Measurements from ENCODE around the gene TAF15. TPM values are rescaled to one million over a fixed set of nuclear protein-coding genes. Genes with fewer than 3 reads are reported as not detected.

The TAF15 gene
- total and polyA plus RNA-seq, 2 of the 13 experiments (the other 11 are each of a cell fraction or from before 2014, with no cell fraction given), result 25.2 to 26.5 TPM

DNA sequence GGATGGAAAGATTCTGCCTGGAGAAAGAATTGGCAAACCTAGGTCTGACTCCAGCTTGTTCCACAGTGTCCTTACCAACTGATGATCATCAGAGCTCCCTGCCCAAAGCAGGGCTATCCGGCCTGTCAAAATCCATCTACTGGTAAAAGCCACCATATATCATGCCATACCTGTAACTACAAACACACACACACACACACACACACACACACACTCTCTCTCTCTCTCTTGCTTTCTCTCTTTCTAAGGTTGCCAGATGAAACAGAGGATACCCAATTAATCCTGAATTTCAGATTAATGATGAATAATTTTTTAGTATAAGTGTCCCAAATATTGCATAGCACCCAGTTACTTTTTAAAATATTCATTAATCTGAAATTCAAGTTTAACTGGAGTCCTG, 12.3 kb upstream of the TAF15 start:
- DNase-seq (ENCODE audit: low spot score), result no peak
- Histone ChIP-seq H3K9me3 (ENCODE audit: low read length) (no peaks in the 10 kb centered on the region), H3K4me3 (replicated peaks in 1 of 3; ENCODE audit: insufficient read depth in 1 of 3, low read depth in 2 of 3, low read length in 3 of 3) (no peak overlapping the region), H4K20me1 (ENCODE audit: insufficient read depth, low read length) (no peaks in the 10 kb centered on the region), H2AFZ (ENCODE audit: low read length) (no peak overlapping the region), H3K27ac (ENCODE audit: extremely low read length, insufficient read depth, low read length) (no peak overlapping the region), H3K4me1 (ENCODE audit: insufficient read depth, low read length) (peaks cover 6% of the 10 kb centered on the region; the same call in 1 of the 2 replicates), H3K27me3 (ENCODE audit: control insufficient read depth in 1 of 2, insufficient read depth in 2 of 2, low read length in 2 of 2) (peaks cover 13 to 62% of the 10 kb centered on the region in 2 experiments; a peak in 4 of 5 replicates), H3K4me2 (ENCODE audit: low read depth, low read length) (no peak overlapping the region), H3K9ac (ENCODE audit: insufficient read depth, low read depth, low read length) (no peak overlapping the region), H3K79me2 (ENCODE audit: insufficient read depth, low read length) (no peaks in the 10 kb centered on the region), H3K36me3 (replicated peaks in 1 of 2; ENCODE audit: control insufficient read depth in 1 of 2, insufficient read depth in 2 of 2, low read length in 2 of 2) (no peaks in the 10 kb centered on the region)
- POLR2A ChIA-PET, result no interaction called here
- in situ Hi-C loops (cut with HindIII; ENCODE audit: extremely low pct_ligation_motif_present, low pct_unique_long_range_greater_than_20kb), result no loop called here
- CTCF ChIA-PET (ENCODE audit: low intra/inter-chr PET ratio, low total read pairs), result no interaction called here
- WGBS (ENCODE audit: low lambda C conversion rate), result 18% methylated on average over 1 of the region's 1 CpG
- ATAC-seq, result no peak
- BruUV-seq (replicated peaks), result no TSS peak
- intact Hi-C loops (cut with micrococcal nuclease; ENCODE audit: unreplicated experiment), result no loop called here
- FAIRE-seq, result no peak
- TF ChIP-seq ZNF777 (CRISPR knock-in tag; IDR thresholded peaks at IDR 0.05) (no peak), ZNF619 (CRISPR knock-in tag; IDR thresholded peaks at IDR 0.05) (no peak), ATRX (CRISPR knock-in tag; IDR thresholded peaks at IDR 0.05; ENCODE audit: borderline replicate concordance) (no peak), KLF13 (CRISPR knock-in tag; IDR thresholded peaks at IDR 0.05) (no peak), CSRNP2 (CRISPR knock-in tag; conservative IDR thresholded peaks at IDR 0.05; ENCODE audit: low read depth) (no peak), ZNF44 (CRISPR knock-in tag; IDR thresholded peaks at IDR 0.05) (no peak), ZNF275 (CRISPR knock-in tag; IDR thresholded peaks at IDR 0.05; ENCODE audit: borderline replicate concordance) (no peak), ZSCAN30 (CRISPR knock-in tag; IDR thresholded peaks at IDR 0.05) (no peak), SRSF4 (IDR thresholded peaks at IDR 0.05; ENCODE audit: low read depth, low read length, poor library complexity, severe bottlenecking) (no peak), SATB2 (CRISPR knock-in tag; IDR thresholded peaks at IDR 0.05) (no peak), LCORL (IDR thresholded peaks at IDR 0.05) (no peak), LCORL (CRISPR knock-in tag; IDR thresholded peaks at IDR 0.05) (no peak), ZNF605 (CRISPR knock-in tag; IDR thresholded peaks at IDR 0.05) (no peak)

All from HepG2 (cell line).